GM12892 (cell line): ENCODE results near the gene ZC3HAV1.

Source experiments
- POLR2AphosphoS5 ChIP-seq: IDR thresholded peaks from 2 replicates; pipeline ENCODE4 v1.6.1; 2011; ENCODE audit warnings: low read depth, low read length, control low read depth
- TAF1 ChIP-seq: IDR thresholded peaks from 2 replicates; pipeline ENCODE4 v1.6.1; 2011; ENCODE audit warnings: low read depth, mild to moderate bottlenecking, control low read depth, low read length, borderline replicate concordance

- no peak for TF ChIP-seq POLR2AphosphoS5
- TF ChIP-seq TAF1: no peak
These were observed 110.1 kb downstream of the ZC3HAV1 start for GRCh38 chr7:138999414-138999813.
